HL-60 (cell line): ENCODE data around the gene TPGS2.

Source experiments
- POLR2AphosphoS5 ChIP-seq: IDR thresholded peaks from 2 replicates; pipeline ENCODE4 v1.6.1; 2012; ENCODE audit warnings: low read depth
- TF ChIP-seq, protein P1 (sequence below): IDR thresholded peaks from one replicate; pipeline ENCODE4 v1.5.1; 2011; ENCODE audit warnings: low read length, control low read depth, inconsistent platforms; ENCODE audit not compliant: insufficient read depth

GRCh38 chr18:36752929-36753865, 75.6 kb downstream of the TPGS2 start:
- TF ChIP-seq, protein P1, sequence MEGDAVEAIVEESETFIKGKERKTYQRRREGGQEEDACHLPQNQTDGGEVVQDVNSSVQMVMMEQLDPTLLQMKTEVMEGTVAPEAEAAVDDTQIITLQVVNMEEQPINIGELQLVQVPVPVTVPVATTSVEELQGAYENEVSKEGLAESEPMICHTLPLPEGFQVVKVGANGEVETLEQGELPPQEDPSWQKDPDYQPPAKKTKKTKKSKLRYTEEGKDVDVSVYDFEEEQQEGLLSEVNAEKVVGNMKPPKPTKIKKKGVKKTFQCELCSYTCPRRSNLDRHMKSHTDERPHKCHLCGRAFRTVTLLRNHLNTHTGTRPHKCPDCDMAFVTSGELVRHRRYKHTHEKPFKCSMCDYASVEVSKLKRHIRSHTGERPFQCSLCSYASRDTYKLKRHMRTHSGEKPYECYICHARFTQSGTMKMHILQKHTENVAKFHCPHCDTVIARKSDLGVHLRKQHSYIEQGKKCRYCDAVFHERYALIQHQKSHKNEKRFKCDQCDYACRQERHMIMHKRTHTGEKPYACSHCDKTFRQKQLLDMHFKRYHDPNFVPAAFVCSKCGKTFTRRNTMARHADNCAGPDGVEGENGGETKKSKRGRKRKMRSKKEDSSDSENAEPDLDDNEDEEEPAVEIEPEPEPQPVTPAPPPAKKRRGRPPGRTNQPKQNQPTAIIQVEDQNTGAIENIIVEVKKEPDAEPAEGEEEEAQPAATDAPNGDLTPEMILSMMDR, result no peak
- TF ChIP-seq POLR2AphosphoS5, result no peak
